ENCODE results near the gene MAPK8IP3.

DNA sequence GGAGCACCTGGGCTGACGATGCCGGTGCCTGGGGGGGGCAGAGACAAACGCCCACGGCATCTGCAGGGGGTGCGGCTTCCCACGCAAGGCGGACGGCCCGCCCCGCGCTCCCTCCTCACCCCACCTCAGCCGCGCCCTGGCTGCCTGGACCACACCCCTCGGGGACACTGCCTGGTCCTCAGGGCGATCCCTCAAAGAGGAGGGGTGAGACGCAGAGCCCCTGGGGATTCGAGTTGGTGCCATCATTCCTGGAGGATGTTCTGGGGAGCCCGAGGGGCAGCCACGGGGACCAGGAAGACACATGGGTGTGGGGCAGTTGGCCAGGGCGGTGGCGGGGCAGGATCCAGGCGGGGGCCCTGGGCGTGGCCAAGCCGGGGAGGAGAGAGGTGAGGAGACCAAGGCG lies 83.6 kb downstream of the MAPK8IP3 start:
- TF ChIP-seq CTCF (IDR thresholded peaks at IDR 0.05; ENCODE audit: low read depth, low read length, poor library complexity, severe bottlenecking) (no peak), EZH2phosphoT487 (IDR thresholded peaks at IDR 0.05; ENCODE audit: borderline replicate concordance, low read length) (no peak)

Data from DOHH2 (cell line).